HK-2 (cell line): ENCODE measurements around the gene ZNF22.

Experiments used
- DNase-seq: peaks from one replicate; pipeline ENCODE4 v3.0.0-alpha.2; 2018; ENCODE audit not compliant: unreplicated experiment

The ZNF22 gene

GRCh38 chr10:45000752-45001380 is at the start of gene ZNF22:
Gene ZNF22 (plus strand): TSS chr10:45000923. CDS start chr10:45003369, 2,446 bp downstream.
- DNase-seq: peak; percentile 79

- DNase-seq: no peak
Measured at GRCh38 chr10:44951576-44952226, 49.0 kb upstream of the ZNF22 start.

DNA sequence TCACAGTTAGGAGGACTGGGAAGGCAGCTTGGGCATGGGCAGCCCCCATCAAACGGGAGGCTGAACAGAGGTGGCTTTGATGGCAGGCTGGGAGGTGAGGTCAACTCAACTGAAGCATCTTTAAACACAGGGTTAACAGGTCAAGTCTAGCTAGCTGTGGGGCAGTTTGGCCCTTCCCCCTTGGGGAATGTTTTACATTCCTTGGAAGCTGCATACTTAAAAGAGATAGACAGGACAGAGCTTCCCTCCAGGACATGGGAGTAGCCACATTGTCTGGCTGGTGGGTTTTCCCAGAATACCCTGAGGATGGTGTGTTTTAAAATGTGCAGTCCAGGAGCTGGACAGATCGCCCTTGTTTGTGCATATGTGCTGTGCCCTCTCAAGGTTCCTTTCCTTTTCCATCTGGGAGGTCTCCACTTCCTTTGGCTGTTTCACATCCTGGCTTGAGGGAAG is 47.9 kb upstream of the ZNF22 start:
- no peak for DNase-seq

GRCh38 chr10:44954042-44954441 is 46.7 kb upstream of the ZNF22 start:
- DNase-seq: no peak

GRCh38 chr10:44954962-44955361 is 45.8 kb upstream of the ZNF22 start:
- DNase-seq: no peak

DNA sequence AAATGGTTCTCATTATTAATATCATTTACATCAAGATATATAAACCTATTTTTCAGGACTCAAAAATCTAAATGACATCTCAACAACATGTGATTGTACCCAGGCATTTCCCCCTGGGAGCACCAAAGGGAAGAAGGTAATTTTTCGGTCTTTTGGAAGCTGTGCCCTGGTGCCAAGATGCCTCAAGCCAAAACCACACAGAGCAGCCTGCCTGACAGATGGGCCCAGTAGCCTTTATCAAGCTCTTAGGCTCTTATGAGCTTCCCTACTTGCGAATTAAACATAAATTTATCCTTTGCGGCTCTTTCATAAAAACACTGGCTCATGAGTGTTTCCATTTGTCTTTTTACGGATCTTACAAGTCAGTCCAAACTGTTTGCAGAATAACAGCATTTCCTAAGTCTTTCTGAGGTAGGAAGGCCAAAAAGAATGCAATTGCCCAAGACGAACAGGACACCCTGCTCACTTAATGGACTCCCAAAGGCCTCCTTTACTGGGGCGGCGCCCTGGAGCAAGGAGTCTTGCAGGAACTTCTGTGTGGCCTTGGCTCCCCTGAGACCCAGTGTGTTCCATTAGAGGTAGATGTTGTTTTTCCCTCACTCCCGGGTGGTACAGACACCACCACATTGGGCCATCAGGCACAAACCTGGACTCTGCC is 45.2 kb upstream of the ZNF22 start:
- no peak for DNase-seq

- no peak for DNase-seq
Measured at GRCh38 chr10:44956226-44956625, 44.5 kb upstream of the ZNF22 start.

- DNase-seq: no peak
Measured at GRCh38 chr10:44956717-44957706, 43.7 kb upstream of the ZNF22 start.

DNA sequence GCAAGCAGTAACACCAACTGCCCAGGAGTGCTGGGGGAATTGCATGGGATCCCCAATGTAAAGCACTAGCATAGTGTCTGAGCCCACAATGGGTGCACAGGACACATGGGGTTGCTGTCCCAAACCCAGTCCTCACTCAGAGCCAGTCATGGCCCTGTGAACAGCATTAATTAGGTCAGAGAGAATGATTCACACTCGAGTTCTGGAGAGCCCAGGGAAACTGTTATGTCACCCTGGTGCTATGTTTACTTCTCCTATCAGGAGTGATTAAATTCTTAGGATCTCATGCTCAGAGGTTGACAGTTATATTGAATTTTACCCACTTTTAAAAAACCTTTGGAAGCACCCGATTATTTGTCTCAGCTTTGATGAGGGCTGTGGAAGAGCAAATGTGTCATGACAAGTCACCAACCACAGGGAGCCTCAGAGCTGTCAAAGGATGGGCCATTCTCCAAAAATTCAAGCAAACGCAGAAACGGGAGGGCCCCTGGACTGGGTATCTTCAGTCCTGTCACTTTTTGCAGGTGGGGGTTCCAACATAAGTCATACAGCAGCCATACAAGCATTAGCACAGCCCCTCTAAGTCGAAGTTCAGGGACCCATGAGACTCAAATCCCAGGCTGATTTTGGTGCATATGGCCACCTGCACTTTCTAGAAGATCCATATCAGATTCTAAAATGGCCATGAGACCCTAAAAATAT is 42.4 kb upstream of the ZNF22 start:
- no peak for DNase-seq

DNA sequence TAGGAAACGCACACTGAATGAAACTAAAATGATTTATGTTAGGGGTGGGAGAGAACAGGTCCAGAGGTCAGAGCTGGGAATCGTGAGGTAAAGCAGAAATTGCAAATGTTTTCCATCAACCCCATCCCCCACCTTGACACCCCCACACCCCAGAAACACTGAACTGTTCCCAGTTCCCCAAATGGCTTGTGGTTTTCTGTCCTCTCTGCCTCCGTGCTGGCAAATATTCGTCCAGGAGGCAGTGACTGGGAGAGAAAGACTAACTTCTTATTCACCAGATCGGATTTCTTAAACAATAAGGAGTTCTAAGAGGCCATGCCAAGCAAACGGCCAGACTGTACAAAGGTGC is 41.9 kb upstream of the ZNF22 start:
- DNase-seq: no peak

DNA sequence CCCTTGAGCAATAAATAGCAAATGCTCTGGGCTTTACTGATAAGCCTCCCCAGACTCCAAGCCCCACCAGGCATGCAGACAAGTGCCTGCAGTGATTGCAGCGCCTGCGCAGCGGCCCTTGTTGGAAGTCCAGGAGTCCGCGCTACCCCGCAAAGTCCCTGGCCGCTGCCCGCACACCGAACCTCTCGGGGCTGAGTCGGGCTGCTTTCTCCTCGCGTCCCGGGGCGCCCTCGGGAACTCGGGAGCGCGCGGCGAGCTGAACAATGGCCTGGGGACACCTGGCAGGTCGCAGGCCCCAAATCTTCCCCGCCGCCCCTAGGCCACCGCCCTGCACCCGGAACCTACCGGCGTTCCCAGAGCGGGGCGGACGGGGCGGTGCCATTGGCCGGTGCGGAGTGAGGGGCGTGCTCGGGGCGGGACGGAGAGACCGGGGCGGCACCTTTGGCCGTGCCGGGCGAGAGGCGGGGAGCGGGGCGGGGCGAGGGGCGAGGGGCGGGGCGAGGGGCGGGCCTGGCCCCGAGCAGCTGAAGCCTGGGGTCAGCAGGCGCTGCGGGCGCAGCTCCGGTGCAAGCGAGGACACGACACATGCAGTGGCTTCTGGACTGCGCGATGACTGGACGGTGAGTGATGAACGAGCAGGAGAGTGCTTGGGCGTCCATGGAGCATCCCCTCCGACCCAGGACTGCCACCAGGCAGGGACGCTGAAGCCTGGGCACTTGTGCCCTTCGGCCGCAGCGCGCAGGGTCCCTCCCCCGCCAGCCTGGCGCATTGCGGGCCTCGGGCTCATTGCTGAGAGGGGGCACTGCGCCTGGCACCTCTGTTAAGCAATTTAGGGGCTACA is 41.3 kb upstream of the ZNF22 start, which contains the start of gene RASSF4:
RASSF4 (plus strand) TSS at position 556 of the 841 bp plus-strand sequence. CDS start 10,401 bp downstream, outside the sequence.
- DNase-seq: peak; percentile 95

DNA sequence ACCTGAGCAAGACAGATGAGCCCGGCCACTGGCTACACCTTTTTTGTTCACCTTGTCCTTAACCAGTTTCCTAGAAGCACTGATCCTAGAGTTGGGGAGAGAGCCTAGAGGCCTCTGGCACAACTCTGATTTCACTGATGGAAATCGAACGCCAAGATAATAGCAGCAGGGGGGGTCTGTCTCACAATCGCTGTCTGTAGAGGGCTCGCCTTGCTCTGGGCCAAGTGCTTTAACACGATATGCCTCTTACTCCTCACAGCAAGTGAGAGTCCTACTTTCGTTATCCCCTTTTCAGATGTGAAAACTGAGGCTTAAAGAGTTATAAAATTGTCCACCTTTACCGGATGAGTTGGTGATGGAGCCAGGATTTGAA is 40.6 kb upstream of the ZNF22 start:
- DNase-seq: no peak

DNA sequence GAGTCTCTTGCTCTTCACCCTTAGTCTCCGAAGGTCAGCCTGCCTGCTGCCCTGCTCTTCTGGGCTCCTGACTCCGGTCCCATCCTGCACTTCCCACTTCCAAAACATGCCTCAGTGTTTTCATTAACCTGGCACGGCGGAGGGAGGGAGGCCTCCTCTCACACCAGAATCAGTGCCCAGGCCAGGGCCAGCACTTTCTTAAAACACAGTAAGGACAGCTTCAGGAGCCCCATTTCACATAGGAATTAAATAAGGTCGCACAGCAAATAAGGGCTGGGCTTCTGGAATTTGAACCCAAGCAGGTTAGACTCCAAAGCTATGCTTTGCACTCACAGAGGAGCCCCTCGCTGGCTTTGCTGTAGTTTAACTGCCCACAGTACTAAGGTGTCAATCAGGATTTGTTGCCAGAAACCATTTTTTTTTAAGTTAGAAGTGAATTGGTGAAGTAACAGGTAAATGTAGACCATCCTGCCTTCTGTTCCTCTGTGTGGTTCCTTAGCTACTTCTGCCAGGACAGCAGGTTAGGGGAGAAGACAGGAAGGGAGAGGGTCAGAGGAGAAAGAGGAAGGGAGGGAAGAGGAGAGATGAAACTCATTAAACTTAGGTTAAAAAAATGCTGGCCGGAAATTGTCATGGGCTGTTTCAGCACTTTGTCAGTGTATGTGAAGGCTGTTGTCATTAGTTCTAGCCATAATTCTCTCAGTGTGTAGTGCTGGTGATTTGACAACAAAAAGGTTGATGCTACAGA is 40.1 kb upstream of the ZNF22 start:
- no peak for DNase-seq

- DNase-seq: no peak
Measured at GRCh38 chr10:44961230-44961571, 39.5 kb upstream of the ZNF22 start.

GRCh38 chr10:44961931-44962750 is 38.6 kb upstream of the ZNF22 start:
- no peak for DNase-seq

- DNase-seq: no peak
Measured at GRCh38 chr10:44962870-44963738, 37.6 kb upstream of the ZNF22 start.

DNA sequence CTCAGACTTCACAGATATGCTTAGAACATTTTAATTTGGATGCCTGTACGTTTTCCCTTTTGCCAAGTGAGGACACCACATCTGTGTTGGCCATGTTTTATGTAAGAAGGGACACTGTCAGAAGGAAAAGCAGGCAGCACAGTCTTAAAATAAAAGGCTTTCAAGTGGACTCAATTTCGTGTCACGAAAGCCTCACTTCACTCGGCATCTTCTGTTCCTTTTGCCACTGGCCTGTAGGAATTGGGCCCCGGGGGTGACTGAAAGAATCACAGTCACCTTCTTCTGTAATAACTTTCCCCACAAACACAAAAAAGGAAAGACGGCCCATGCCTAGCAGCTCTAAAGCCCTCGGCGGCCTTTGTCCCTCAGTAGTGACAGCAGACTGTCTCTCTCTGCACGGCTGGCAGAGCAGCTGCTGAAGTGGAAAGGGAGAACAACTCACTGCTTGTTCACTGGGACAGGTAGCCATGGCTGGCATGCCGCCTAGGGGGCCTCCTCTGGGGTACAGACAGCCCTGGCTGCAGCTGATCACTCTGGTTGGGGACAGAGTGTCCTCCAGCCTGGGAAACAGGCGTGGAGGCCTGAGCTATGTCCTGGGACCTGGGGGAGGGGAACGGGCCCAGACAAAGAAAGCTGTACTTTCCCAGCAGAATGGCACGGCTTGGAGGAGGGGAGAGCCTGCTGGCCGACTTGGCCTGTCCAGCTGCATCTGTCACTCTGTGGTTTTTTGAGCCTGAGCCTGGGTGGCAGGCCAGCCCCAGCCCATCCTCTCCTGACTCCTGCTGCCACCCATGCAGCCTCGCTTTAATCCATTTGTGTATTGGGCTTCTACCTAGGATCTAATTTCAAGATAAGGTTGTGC is 36.7 kb upstream of the ZNF22 start:
- peak; percentile 77 for DNase-seq
